HG03175 (cell line): ENCODE measurements around the gene RNF149.
"Not testable (repeated sequence)": the region's sequence is repeated elsewhere in the genome, so short reads cannot be mapped to it uniquely, and the experiment has no call there.

Experiments used
- ATAC-seq: cut with Tn5 transposase; IDR thresholded peaks from one replicate; pipeline ENCODE4 v1.9.1; 2021; ENCODE audit warnings: mild to moderate bottlenecking, moderate library complexity; ENCODE audit not compliant: unreplicated experiment

Gene RNF149, protein sequence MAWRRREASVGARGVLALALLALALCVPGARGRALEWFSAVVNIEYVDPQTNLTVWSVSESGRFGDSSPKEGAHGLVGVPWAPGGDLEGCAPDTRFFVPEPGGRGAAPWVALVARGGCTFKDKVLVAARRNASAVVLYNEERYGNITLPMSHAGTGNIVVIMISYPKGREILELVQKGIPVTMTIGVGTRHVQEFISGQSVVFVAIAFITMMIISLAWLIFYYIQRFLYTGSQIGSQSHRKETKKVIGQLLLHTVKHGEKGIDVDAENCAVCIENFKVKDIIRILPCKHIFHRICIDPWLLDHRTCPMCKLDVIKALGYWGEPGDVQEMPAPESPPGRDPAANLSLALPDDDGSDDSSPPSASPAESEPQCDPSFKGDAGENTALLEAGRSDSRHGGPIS

DNA sequence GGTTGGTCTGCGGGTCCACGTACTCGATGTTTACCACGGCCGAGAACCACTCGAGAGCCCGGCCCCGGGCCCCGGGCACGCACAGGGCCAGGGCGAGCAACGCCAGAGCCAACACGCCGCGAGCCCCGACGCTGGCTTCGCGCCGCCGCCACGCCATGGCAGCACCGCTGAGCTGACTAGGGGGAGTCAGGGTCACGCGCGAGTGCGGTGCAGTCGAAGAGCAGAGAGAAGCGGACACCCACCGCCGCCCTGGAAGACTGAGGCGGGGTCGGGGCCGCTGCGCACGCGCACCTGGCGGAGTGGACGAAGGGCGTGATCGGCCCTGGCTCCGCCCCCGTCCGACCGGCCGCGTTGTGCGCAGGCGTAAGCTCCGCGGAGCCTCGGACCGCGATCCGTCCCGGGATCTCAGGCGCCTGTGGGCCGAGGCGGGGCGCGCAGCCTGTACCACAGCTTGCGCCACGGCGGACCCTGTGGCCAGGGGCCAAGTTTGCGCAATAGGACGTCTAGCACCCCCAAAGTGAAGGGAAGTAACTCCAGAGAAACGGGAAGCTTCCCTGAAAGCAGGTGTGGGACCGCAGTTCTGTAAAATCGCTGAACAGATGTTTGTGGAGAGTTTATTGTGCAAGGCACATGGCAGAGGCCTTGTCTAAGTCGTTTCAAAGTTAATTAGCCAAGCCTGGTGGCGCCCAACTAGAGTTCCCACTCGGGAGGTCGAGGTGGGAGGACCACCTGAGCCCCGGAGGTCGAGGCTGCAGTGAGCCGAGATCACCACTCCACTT, at the start of gene RNF149:
Gene RNF149, minus strand, starts transcription at position 270 of the 779 bp plus-strand sequence. Its CDS starts 113 bp downstream, at position 157.
- ATAC-seq, result peak; percentile 64

DNA sequence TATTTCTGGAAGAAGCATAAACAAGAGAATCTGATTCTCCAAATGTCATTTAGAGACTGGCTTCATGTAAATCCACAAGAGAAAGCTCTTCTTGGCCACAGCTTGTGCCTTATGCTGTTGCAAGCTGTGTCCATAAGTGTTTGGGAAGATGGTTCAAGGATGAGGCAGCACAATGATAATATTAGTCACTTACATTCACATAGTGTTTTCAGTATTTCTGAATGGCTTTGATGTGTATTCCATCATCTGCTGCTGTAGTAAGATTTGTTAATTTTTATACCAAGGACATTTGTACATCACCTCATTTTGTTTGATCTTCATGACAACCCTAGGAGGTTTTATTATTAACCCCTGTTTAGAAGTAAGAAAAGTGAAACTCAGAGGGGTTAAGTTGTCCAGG, 48.9 kb upstream of the RNF149 start:
- no peak for ATAC-seq

DNA sequence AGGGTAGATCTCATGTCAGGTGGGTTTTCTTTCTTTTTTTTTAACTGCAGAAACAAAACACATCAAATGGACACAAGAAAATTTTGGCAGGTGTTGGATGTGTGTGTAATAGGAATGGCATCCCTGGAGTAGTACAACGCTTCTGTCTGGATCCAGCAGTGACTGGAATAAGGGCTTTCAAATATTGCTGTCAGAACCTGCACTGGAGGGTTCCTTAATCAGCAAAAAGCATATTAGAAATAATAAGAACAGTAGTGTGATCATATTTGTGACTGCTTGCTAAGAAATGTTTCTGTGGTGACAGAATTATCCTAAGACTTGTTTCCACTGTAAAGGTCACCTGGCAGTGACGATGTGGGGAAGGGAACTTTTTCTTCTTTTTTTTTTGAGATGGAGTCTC, 48.0 kb upstream of the RNF149 start:
- ATAC-seq, result no peak

DNA sequence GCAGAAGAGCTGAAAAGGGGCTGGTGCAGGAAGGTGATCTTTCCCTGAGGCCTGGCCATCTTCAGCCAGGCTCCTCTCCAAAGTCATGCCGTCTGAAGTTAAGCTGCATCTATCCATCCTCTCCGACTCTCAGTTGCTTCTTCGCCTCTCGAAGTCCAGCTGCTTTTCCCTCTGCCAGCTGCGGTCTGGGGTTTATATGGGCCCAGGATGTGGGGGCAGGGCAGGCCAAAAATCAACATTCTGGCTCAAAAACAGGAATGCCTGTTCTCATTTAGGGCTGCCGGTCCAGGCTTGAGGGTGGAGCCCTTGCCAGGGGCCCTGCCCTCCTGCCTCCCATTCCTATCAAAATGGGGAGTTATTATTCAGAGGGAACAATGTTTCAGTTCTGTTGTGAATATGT, 47.6 kb upstream of the RNF149 start:
- no peak for ATAC-seq

DNA sequence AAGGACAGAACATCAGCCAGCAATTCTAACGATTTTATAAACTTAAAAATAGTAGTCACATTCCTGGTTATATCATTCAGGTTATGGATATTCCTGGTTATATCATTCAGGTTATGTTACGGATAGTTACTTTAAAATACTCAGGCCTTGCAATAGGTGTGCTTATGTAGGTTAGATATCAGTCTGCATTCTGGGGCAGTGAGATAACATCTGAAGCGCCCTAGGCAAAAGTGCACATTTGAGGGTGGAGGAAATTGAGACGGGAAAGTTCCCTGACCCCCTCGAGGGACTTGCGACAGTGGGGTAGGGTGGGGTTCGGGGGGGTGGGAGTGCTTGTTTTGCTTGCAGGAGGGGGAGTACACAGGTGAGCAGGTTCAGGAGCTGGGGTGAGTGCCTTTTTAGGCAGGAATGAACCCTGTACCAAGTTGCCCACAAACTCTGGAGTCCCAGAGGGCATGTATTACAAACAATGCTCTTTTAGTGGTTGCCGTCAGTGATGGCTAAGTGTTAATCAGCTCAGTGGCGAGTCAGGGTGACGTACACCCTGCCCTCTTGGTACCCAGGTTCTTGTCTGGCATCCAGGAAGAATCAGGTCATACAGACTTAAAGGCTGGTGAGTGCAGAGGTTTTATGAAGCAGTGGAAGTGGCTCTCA, 47.0 kb upstream of the RNF149 start:
- ATAC-seq, result no peak

DNA sequence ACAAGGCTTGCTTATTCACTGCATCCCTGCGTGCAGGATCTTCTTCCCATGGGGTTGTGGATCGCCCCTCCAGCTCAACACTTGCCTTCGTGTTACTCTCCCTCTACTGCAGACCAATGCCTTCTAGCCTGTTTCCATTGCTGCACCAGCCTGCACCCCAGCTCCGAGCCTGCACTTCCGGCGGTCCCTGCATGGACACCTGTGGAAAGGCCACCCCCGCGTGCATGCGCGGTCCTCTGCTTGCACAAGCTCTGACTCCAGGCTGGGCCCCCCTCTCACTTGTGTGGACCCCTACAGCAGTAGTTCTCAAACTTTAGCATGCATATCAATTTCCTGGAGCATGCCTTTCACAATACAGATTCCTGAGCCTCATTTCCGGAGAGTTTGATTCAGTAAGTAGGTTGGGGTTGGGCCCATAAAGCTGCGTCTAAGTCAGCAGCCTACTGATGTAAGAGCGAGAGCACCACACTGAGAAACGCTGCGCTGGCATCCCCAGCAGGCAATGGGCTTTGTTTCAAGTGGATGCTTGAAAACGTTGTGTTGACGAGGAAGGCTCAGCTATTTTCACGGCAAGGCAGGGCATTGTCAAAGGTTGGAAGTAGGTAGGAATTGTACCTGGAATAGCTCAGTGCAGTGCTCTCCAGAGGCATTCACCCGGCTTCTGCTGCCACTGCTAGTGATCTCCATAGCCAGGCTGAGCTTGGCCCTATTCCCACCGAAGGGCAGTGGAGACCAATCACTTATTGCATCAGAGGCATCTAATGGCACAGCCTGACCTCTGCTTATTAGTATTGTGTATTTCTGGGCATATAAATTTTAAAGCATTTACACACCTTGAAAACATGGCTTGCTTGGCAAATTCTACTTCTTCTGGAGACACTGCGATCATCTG, 46.2 kb upstream of the RNF149 start:
- no peak for ATAC-seq

DNA sequence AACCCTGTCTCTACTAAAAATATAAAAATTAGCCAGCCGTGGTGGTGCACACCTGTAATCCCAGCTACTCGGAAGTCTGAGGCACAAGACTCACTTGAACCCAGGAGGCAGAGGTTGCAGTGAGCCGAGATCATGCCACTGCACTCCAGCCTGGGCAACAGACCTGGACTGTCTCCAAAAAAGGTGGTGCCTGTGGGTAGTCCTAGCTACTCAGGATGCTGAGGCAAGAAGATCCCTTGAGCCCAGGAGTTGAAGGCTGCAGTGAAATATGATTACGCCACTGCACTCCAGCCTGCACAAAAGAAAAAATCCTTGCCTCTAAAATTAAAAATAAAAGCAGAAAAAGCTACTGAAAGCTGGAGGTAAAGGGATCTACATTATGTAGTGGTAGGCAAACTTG, 44.1 kb upstream of the RNF149 start:
- not testable (repeated sequence) for ATAC-seq

DNA sequence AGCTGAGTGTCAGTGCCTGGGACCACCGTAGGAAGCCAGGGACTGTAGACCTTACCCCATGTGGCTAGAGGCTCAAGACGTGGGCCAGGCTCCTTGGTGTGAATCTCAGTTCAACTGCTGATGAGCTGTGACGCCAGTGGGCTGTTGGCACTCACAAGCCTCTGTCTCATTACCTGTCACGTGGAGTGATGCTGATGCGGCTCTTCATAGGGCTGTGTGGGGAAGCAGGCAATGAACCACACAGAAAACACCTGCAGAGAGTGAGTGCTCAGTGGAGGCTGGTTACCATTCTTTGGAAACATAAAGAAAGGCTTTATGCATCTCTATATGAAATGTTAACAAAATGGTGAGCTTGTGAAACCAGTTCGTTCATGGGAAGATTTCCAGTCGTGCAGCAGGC, 42.7 kb upstream of the RNF149 start:
- ATAC-seq, result no peak

DNA sequence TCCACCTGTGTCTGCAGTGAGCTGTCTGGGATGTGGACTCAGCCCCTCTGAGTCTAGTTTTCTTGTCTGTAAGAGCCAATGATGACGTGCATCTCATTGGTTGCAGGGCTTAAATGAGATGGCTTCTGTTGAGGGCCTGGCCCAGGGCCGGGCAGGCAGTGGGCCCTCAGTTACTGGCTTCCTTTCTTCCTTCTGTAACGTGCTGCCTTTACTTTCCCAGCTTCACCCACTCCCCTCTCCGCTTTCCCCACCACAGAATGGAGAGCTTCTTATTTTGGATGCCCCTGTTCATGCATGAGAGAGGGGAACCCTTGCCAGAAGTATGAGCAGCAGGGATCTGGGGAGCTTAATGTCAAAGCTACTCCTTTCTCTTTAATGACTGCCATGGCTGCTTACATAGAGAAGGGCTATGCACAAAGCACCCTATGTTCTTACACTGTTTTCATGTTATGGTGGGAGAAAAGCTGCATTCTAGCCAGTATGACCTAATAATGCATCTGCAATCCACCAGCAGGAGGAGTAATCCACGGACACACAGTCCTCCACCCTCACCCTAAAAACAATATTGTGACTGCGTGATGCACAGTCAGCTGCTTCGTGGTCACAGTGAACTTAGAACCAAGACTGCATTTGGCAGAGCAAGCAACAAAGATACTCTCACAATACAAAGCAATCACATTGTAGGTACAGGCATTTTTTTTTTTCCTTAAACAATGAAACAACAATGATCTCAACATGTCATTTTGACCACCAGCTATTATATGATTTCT, 41.6 kb upstream of the RNF149 start:
- no peak for ATAC-seq

DNA sequence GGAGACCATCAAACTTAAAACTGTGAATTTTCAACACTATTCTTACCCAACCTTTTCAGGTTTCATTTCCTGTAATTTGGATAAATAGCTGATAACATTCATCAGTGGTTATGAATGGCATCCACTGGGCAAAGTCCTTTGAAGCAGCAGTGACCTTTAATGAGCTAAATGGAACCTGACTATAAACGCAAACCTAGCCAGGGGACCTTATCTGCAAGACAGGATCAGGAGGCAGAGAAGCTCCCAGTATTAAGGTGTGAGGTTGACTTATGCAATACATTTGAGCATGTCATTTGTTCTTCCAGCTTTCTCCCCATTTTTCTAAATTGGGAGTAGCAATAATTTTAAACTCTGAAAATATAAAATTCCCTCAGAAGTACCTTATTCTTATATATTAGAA, 40.4 kb upstream of the RNF149 start:
- ATAC-seq, result no peak

DNA sequence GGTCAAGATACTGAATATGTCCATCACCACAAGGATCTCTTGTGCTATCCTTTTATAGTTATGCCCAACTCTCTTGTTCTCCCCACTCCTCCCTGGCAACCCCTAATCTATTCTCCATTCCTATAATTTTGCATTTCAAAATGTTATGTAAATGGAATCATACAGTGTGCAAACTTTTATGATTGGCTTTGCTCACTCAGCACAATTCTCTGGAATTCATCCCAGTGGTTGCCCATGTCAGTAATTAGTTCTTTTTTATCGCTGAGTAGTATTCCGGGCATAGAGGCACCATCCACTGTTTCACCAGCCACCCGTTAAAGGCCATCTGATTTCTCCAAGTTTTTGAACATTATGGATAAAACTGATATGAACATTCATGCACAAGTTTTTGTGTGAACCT, 38.4 kb upstream of the RNF149 start:
- no peak for ATAC-seq

DNA sequence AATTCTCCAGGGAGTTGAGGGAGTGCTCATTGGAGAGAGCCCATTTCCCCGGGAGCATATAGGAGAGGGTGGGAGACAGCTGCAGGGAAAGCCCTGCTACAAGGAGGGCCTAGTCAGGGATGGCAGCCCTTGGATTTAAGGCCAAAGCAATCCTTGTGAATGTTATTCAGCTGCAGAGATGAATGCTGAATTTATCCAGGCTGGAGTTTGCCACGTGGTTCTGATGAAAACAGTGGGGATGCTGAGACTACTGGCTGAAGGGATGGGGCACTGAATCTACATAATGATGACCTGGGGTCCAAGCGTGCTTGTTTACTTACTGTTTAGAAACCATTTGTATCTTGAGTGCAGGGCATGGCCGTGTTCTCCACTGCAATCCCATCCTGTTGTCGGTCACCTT, 35.6 kb upstream of the RNF149 start:
- no peak for ATAC-seq

DNA sequence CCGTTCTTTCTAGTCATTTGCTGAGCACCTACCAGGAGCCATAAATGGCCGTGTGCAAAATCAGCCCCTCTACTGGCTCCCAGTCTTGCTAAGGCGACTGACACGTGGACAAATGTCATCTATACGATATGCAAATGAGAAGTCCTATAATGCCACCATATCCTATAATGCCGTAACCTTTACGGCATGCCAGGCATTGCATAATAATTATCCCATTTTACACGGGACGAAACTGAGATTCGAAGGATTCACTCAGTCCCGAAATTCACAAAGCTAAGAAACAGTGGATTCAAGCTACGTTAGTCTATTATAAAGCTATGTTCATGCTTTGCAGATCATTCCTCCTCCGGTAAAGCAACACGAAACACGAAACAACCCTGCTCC, 34.1 kb upstream of the RNF149 start:
- ATAC-seq, result no peak

DNA sequence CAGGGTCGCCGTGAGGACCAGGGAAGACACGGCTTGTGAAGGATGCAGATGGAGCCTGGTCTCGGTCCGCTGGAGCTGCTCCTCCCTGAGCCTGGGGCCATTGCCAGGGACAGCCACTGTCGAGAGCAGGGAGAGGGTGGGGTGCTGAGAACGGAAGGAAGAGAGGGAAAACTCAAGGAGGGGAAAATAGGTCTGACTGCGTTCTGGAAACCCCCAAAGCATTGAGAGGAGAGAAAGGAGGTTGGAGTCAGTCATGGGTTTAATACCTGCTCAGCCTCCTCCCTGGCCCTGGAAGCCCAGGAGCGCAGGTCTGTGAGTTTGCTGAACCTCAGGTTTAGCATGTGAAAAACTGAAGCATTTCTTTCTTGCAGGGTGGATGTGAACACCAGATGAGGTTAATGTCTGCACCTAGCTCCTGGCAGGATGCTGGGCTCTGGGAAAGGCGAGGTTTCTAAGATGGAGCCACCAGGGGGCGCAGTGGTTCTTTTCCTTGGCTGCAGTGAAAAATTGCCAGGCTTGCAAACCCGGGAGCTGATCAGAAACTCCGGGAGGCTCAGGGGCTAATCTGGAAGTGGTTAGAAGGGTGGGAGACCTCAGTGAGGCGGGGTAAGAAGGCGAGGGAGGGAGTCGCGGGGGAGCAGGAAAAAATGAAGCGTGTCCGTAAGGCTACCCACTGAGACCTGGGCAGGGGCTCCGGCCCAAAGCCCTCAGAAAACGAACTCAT, 33.6 kb upstream of the RNF149 start:
- ATAC-seq, result no peak

DNA sequence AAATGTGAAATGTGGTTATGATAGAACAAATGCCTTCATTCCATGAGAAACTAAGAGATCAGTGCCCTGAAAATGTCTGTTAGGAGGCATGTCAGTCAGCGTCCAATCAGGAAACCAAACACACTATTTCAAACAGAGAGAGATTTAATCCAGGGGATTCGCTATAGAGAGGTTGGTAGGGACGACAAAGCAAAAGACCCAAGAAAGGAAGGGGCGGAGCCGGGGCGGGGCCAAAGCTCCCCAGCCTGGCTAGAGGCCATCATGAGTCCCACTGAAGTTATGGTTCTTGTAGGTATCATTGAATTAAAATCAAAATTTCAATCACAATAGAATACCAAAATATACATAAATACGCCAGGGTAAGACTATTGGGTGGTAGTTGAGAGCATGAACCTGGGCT, 32.9 kb upstream of the RNF149 start:
- ATAC-seq, result no peak

DNA sequence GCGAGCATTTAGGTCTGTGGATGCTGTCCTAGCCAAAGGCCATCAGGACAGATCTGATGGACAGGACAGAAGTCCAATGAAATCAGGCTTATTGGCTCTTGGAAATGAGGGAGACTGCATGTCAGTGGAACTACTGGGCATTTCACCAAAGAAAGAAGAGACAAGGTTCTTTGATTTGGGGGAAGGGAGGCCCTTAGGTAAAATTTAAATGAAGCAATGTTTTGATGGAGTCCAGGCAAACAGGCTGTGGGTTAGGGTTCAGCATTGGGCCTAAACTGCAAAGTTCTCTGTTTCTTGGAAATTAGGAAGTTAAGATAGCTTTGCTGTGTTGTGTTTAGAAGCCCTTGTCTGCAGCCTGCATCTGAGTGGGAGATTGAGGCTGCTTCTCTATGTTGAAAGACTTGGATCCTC, 31.6 kb upstream of the RNF149 start:
- no peak for ATAC-seq

DNA sequence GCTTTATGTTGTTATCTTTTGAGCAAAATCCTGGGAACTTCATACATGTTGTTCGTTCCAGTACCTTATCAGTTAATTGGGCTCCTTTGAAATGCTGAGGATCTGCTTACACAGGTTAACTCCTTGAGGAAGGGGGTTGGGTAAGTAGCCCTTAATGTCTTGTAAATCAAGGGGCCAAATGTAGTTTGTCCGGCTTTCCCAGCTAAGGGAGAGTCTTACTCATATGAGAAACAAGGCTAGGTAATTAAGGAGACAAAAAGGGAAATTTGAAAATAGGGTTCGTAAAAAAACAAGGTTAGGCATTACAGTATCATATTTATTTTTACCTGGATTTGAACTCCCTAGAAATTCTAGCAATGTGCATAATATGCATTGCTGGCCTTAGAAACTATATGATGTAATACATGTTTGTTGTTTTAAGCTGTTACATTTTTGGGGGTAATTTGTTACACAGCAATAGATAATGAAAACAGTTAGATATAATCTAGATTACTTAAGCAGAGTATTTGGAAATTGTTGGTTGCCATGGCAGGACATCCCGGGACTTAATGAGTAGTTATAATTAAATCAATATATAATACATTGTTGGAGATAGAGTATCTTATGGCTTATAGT, 30.9 kb upstream of the RNF149 start:
- no peak for ATAC-seq

DNA sequence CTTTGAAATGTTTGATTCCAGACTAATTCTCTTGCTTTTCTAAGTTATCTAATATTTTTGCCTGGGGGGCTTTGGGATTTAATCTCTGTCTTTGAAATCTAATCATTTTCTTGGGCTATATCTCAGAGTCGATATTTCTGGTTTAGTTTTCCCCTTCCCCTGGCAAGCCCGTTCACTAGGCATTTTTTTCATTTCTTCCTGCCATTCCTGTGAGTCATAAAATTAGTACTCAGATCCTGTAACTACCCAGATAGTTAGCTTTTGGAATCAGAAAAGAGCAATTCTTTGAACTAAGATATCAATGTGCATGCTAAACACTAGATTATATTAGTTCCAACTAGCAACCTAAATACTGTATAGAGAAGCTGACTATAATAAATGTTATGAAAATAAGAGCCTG, 29.4 kb upstream of the RNF149 start:
- no peak for ATAC-seq
